Stimulated activated CD4-positive, alpha-beta T cell treated with anti-CD3 and anti-CD28 coated beads, TNF-alpha, amount 100 ng/mL, for 24 hours (primary cell): Measurements from ENCODE around the gene C22orf42.
"Not testable (repeated sequence)": the region's sequence is repeated elsewhere in the genome, so short reads cannot be mapped to it uniquely, and the experiment has no call there.

Experiments
- DNase-seq, 3 experiments: peaks; one replicate each; pipeline ENCODE4 v3.0.0-alpha.2; 2020; ENCODE audit warnings: low read depth in 3 of 3

C22orf42 gene, protein sequence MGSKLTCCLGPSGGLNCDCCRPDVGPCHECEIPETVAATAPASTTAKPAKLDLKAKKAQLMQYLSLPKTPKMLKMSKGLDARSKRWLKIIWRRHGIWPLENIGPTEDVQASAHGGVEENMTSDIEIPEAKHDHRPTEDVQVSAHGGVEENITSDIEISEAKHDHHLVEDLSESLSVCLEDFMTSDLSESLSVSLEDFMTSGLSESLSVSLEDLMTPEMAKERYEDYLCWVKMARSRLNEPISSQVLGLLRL

DNA sequence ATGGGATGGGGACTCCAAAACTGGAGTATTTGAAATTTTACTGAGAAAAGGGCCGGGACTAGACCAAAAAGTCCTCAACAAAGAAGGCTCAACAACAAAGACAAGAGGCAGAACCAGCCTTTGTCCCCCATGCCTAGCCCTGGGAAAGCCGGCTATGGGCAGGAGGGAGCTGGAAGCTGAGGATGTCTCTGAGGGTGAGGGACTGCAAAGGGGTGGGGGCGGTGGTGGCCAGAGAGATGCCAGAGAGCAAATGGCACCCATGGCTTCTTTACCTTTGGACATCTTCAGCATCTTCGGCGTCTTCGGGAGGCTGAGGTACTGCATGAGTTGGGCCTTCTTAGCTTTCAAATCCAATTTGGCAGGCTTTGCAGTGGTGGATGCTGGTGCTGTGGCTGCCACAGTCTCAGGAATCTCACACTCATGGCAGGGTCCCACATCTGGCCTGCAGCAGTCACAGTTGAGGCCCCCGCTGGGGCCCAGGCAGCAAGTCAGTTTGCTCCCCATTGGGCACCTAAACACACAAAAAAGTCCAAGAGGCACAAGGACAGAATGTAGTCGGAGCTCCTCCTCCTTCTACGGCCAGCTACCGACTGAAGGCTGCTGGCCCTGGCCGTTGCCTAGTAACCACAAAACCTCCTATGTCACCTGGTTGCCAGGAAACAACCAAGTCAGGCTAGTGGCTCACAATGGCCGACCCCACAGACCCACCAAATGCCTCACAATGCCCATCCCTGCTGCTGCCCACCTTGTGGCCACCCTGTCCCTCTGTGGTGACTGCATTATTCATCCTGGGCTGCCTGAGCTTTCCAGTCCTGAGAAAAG lies at the start of gene C22orf42:
Gene C22orf42 (minus strand): TSS at position 592 of the 822 bp plus-strand sequence. CDS start 88 bp downstream, at position 504.
- no peak for DNase-seq

DNA sequence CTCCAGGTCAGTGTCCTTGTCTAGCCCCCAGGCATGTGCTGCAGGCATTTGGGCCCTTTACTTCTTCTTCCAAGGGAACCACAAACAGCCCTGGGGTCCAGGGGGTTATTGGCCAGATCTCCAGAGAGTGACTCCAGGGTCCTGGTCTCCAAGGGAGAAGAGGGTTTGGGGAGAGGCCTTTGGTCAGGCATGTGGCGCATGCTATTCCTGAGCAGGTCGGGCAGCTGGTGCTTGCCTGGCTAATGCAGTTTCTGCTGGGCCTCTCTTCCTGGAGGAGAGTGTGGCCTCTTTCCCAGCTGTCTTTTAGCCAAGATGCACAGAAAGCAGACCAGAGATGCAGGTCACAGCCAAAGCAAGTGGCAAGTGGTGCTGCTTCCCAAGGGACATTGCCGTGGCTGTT lies 49.6 kb upstream of the C22orf42 start:
- DNase-seq: no peak

DNA sequence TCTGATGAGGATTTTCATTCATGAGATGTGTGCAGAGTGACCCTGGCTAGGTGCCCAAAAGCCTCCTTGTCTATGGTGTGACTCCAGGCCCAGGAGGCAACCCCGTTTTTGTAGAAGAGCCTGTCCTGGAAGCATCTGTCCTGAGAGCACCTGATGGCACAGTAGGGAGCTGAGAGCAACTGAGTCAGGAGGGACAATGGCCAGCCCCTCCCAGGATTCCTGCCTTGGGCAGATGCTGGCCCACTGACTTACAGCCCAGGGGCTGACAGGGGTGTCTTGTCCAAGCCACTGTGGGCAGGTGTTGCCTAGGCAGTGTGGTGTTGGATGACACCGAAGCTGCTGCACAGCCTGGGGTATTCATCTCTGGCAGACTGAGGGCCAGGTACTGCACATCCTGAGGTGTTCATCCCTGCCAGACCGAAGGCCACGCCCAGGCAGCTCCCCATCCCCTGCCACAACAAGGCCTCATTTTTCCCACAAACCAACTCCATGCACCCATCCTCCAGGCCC lies 48.9 kb upstream of the C22orf42 start:
- no peak for DNase-seq

DNA sequence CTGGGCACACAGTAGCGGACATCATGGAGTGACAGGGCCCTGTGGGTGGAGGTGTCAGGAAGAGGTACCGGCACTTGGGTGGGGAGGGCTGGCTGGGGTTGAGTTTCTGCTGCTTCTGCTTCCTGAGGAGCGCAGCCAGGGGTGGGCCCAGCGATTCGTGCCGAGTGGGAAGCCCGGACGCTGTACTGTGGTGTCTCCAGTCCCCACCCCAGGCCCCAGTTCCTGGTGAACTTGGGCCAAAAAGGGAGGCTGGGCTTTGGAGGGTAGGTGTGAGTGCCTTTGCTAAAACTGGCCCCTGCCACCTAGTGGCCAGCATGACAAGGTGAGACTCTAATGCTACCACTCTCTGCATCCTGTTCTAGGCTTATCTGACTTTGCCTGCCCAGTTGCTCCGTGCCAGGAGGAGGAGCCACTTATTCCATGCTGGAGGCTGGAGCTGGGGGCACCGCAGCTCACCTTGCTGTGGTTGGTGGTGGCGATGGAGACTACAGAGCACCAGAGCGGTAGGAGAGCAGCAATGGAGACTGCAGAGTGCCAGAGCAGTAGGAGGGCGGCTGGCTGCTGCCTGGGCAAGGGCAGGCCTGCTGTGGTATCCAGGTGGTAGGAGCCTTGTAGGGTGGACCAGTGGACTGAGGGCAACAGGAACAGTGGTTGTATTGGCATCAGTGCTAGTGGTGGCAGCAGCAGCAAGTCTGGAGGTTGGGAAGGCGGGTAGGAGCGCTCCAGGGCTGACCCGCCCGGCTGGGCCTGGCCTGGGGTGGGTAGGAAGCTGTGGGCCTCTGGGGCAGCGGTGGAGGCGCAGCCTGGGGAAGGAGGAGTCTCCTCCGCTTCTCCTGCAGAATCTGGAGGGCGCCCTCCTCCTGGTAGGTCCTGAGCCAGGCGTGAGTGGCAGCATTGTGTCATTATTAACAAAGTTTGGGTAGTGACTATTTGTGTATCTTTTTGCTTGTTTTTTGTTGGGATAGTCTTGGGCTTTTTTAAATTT lies 48.0 kb upstream of the C22orf42 start:
- no peak for DNase-seq

DNA sequence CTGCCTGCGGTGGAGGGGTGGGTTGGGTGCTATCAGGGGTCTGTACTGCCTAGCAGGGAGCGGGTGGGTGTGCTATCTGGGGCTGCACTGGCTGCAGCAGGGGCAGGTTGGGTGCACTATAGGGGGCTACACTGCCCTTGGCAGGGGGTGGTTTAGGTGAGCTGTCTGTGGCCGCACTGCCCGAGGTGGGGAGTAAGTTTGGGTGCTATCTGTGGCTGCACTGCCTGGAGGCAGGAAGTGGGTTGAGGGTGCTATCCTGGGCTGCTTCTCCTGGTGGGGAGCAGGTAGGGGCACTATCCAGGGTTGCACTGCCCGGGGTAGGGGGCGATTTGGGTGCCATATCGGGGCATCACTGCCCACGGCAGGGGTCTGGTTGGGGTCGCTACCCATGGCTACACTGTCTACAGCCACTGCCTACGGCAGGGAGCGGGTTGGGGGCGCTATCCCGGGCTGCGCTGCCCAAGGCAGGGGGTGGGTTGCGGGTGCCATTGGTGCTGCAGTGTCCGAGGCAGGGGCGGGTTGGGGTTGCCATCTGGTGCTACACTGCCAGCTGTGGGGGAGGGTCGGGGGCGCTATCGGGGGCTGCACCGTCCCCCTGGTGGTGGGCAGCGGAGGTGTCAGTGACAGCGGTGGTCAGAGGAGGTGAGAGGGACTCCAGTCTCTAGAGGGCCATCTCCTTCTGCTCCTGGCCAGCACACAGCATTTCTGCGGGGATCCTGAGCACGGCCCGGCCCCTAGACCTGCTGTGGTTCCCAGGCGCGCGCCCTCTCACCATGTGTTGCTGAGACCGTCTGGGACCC lies 47.1 kb upstream of the C22orf42 start:
- DNase-seq: no peak

DNA sequence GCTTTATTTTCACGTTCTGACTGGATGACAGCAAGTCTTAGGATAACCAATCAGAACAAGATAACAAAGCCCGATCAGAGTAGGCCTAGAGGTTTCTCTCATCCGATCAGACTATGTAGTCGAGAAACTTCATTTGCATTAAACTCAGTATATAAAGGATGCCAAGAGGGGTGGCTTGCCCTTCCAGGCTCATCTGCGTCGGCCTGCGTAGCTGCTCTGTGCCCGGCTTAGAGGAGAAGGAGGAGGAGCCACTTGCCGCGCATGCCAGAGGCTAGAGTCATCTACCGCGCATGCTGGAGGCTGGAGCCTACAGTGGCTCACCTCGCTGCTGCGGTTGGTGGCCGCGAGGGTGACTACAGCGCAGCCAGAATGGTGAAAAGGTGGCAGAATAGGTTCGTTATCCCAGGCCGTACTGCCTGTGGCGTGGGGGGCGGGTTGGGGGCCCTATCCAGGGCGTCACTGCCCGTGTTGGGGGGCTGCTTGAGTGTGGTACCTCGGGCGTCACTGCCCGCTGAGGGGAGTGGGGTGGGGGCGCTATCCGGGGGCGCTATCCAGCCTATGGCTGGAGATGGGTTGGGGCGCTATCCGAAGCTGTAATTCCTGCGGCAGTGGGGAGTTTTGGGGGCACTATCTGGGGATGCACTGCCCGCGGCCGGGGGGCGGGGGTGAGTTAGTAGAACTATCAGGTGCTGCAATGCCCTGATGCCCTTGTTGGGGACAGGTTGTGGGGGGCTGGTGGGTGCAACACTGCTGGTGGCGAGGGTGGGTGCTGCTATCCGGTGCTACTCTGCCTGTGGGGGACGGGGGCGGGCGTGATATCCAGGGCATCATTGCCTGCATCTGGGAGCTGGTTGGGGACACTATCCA lies 46.0 kb upstream of the C22orf42 start, which contains the start of gene RFPL2:
Gene RFPL2 (minus strand): TSS at position 218 of the 867 bp plus-strand sequence. CDS start 2,622 bp downstream, outside the sequence.
- peak in 1 of 3 experiments; percentile 51 for DNase-seq

DNA sequence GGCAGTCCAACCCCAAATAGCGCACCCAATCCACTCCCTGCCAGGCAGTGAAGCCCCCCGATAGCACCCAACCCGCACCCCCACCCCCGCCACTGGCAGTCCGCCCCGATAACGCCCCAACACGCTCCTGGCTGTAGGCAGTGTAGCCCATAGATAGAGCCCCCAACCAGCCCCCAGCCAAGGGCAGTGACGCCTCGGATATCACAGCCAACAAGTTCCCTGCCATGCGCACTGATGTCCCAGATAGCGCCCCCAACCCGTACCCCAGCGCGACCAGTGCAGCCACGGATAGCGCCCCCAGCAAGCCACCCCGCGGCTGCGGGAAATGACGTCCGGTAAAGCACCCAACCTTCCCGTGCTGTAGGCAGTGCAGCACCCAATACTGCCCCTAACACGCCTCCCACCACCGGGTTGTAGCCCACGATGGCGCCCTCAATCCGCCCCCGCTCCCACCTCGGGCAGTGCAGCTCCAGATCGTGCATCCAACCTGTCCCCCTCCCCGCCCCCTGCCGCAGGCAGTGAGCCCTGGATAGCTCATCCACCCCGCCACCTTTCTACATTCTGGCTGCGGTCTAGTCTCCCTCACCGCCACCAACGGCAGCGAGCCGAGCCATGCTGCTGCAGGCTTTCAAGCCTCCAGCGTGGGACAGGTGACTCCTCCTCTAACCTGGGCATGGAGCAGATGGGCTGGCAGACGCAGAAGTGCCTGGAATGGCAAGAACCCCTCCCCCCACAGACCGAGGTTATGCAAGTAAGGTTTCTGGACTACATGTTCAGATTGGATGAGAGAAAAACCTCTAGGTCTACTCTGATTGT lies 45.1 kb upstream of the C22orf42 start:
- no peak for DNase-seq

DNA sequence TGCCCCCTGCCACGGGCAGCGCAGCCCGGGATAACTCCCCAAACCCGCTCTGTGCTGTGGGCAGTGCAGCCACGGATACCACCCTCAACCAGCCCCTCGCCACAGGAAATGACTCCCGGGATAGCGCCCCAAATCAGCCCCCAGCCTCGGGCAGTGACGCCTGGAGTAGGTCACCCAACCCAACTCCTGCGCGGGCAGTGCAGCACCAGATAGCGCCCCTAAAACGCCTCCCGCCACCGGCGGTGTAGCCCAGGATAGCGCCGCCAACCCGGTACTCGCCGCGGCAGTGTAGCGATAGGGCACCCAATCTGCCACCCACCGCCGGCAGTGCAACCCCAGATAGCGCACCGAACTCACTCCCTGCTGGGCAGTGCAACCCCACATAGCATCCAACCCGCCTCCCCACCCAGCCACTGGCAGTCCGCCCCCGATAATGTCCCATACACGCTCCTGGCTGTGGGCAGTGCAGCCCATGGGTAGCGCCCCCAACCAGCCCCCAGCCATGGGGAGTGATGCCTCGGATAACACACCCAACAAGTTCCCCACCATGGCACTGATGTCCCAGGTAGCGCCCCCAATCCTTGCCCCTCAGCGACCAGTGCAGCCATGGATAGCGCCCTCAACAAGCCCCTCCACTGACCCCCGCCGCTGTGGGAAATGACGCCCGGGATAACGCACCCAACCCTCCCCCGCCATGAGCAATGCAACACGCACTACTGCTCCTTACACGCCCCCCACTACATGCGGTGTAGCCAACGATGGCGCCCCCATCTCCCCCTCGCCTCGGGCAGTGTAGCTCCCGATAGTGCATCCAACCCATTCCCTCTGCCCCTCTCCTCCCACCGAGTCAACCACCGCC lies 44.3 kb upstream of the C22orf42 start:
- DNase-seq: no peak

DNA sequence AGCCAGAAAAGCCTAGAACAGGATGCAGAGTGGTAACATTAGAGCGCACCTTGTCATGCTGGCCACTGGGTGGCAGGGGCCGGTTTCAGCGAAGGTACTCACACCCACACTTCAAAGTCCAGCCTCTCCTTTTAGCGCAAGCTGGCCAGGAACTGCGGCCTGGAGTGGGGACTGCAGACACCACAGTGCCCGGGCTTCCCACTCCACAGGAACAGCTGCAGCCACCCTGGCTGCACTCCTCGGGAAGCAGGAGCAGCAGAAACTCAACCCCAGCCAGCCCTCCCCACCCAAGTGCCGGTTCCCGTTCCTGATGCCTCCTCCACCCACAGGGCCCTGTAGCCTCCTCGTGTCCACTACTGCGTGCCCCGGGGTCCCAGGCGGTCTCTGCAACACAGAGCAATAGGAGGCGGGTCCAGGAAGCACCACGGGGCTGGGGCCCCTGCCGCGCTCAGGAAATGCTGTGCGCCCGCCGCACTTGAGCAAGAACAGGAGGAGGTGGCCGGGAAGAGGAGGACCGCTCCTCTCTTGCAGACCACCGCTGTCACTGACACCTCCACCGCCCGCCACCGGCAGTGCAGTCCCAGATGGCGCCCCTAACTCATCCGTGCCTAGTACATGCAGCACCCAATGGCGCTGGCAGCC lies 43.6 kb upstream of the C22orf42 start:
- DNase-seq: no peak

DNA sequence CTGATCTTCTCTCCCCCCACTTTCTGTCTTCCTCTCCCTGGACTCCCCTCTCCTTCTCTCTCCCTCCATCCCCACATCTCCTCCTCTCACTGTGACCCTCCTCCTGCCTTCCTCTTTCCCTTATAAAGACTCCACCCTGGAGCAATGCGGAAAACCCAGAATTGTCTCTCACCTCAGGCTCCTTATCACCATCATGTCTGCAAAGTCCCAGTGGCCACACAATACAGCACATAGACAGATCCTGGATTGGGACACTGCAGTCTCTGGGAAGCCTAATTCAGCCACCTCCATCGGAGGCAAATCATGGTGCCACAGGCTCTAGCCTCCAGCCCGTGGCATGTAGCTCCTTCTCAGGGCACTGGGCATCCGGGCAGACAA lies 43.0 kb upstream of the C22orf42 start:
- DNase-seq: no peak

DNA sequence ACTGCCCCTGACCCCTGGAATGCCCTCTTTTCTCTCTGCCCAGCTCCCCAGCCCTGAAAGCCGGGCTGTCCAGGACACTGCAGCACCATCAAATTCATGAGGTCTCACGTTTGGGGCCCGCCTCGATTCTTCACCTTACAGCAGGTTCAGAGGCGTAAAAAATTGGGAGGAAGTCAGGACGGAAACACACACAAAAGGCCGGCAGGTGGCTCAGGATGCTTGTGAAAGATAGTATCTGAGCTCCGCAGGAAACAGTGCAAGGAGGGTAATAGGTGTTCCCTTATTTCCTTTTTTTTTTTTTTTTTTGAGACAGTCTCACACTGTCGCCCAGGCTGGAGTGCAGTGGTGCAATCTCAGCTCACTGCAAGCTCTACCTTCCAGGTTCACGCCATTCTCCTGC lies 41.6 kb upstream of the C22orf42 start:
- DNase-seq: no peak

DNA sequence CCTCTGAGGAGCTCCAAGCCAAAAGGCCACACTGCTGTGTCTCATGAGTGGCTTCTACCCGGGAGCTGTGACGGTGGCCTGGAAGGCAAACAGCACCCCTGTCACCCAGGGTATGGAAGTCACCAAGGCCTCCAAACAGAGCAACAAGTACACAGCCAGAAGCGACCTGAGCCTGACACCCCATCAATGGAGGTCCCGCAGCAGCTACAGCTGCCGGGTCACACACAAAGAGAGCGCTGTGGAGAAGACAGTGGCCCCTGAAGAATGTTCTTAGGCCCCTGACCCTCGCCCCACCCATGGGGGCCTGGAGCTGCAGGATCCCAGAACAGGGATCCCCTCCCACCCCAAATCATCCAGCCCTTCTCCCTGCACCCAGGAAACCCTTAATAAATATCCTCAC lies 40.9 kb upstream of the C22orf42 start:
- no peak for DNase-seq

DNA sequence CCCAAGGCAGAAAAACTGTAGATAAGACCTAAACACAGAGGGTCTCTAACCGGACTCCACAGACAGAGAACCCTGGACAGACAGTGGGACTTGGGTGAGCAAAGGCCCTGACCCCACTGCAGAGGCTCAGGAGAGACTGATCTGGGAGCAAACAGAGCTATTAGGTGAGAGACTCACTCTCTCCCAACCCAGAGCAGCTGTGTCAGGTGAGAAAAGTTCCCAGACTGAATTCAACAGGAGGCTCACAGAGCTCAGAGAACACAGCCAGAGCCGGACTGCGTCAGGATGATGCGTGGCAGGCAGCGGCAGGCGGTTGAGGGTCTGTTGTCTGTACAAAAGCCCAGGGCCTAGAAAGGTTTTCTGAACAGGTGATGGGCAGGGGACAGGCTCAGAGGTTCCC lies 40.2 kb upstream of the C22orf42 start:
- DNase-seq: no peak

DNA sequence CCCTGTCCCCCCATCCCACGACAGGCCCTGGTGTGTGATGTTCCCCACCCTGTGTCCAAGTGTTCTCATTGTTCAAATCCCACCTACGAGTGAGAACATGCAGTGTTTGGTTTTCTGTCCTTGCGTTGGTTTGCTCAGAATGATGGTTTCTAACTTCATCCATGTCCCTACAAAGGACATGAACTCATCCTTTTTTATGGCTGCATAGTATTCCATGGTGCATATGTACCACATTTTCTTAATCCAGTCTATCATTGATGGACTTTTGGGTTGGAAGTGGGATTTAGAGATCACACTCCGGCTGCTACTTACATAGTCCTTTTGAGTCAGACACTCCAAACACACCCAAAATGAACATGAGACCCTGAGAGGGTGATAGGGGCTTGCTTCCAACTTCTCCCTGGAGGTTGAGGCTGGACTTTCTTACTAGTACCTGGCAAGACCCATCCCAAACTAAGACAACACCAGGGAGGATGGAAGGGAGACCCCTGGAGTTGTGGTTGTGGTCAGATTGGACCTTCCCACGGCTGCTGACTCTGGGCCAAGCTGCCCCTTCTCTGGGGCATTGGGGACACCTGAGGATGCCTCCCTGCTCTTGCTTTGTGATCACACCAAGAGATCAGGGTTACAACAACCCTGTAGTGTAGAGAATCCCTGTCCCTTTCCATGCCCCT lies 38.6 kb upstream of the C22orf42 start:
- DNase-seq: not testable (repeated sequence)

DNA sequence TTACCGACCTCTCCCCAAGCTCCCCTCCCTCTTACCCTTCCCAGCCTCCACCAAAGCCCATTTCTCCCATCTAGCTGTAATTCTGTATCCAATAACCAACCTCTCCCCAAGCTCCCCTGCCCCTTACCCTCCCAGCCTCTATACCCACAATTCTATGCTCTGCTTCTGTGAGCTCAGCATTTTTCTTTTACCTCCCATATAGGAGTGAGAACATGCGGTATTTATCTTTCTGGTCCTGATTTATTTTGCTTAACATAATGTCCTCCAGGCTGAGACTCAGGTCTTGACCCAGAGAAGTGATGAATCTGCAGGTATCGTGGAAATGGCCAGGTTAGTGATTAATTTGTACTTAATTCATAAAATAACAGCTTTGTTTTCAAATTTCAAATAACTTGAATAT lies 36.8 kb upstream of the C22orf42 start:
- DNase-seq: not testable (repeated sequence)

DNA sequence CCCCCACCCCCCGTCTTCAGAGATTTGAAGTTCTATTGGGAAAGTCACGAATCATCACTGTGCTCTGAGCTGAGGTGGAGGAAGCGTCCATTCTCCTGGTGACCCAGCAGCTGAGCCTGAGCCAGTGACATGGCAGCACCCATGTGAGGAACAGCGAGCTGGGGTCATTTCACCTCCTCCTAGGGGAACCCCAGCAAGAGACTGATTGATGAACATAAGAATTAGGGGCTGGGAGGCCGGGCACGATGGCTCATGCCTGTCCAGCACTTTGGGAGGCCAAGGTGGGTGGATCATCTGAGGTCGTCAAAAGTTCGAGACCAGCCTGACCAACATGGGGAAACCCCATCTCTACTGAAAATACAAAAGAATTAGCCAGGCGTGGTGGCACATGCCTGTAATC lies 34.2 kb upstream of the C22orf42 start:
- DNase-seq: not testable (repeated sequence)

DNA sequence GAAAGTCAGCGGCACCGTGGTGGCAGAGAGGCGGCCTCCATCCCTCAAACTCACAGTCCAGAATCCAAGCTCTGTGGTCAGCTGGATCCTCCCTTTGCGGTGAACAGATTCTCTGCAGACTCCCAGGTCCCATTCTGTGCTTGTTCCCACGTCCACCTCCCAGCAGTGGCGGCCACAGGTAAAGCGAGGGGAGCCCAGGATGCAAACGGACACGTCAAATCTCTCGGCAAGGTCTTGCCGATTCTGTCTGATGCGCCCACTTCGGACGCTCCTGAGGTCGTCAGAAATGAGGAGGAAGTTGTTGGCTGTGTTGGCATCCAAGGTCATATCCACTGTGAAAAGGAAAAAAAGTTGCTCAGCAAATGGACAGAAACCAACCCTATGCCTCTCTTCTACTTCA lies 31.9 kb upstream of the C22orf42 start:
- not testable (repeated sequence) for DNase-seq
